Measurements from ENCODE around the gene ZNF836.

ZNF836 gene

DNA sequence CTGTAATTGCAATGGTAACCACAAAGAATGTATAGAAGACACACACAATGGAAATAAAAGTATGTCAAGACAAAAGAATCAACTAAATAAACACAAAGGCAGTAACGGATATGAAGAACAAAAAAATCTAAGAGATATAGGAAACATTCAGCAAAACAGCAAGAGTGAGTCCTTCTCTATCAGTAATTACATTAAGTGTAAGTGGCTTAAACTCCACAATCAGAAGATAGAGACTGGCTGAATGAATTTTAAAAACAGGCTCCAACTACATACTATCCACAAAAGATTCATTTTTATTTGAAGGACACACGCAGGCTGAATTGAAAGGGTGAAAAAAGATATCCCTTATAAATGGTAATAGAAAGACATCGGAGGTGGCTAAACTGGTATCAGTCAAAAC, 51.1 kb downstream of the ZNF836 start:
- H3K4me1 ChIP-seq (ENCODE audit: control extremely low read depth in 1 of 4, control insufficient read depth in 4 of 4, insufficient read depth in 4 of 4, low read length in 3 of 4): no peaks in the 10 kb centered on the region
- ChIA-PET CTCF (no interaction called here), POLR2A (no interaction called here)
- H3K4me3 ChIP-seq (ENCODE audit: control insufficient read depth in 1 of 7, extremely low read depth in 1 of 7, insufficient read depth in 4 of 7, low read depth in 2 of 7, low read length in 6 of 7): no peak overlapping the region
- DNase-seq: no peak
- H3K27me3 ChIP-seq (replicated peaks in 2 of 5; ENCODE audit: control insufficient read depth in 4 of 5, insufficient read depth in 5 of 5, low read length in 4 of 5): no peaks in the 10 kb centered on the region
- H3K27ac ChIP-seq (ENCODE audit: insufficient read depth in 1 of 2, low read depth in 1 of 2, low read length in 2 of 2, poor library complexity in 1 of 2, severe bottlenecking in 2 of 2): no peak overlapping the region
- H3K36me3 ChIP-seq (ENCODE audit: control insufficient read depth in 4 of 4, insufficient read depth in 4 of 4, low read length in 3 of 4): peaks cover 38 to 98% (median 69%) of the 10 kb centered on the region in 4 experiments
- H3K9me3 ChIP-seq (ENCODE audit: control extremely low read depth in 1 of 5, control insufficient read depth in 4 of 5, insufficient read depth in 2 of 5, low read depth in 1 of 5, low read length in 4 of 5): peaks cover 15 to 90% (median 66%) of the 10 kb centered on the region in 5 experiments
- no CpG with 5 or more reads among the region's 3 CpGs for WGBS (ENCODE audit: insufficient coverage)

DNA sequence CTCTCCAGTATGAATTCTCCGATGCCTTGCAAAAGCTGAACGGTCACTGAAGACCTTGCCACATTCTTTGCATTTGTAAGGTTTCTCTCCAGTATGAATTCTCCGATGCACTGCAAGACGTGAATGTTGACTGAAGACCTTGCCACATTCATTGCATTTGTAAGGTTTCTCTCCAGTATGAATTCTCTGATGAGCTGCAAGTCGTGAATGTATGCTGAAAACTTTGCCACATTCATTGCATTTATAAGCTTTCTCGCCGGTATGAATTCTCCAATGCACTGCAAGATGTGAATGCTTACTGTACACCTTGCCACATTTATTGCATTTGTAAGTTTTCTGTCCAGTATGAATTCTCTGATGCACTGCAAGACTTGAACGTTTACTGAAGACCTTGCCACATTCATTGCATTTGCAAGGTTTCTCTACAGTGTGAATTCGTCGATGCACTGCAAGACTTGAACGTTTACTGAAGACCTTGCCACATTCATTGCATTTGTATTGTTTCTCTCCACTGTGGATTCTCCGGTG, 55.8 kb downstream of the ZNF836 start:
- POLR2A ChIA-PET: no interaction called here
- Histone ChIP-seq H3K9me3 (ENCODE audit: control extremely low read depth in 1 of 5, control insufficient read depth in 4 of 5, insufficient read depth in 2 of 5, low read depth in 1 of 5, low read length in 4 of 5) (peaks cover 20 to 97% (median 69%) of the 10 kb centered on the region in 5 experiments), H3K27me3 (replicated peaks in 2 of 5; ENCODE audit: control insufficient read depth in 4 of 5, insufficient read depth in 5 of 5, low read length in 4 of 5) (no peaks in the 10 kb centered on the region)

DNA sequence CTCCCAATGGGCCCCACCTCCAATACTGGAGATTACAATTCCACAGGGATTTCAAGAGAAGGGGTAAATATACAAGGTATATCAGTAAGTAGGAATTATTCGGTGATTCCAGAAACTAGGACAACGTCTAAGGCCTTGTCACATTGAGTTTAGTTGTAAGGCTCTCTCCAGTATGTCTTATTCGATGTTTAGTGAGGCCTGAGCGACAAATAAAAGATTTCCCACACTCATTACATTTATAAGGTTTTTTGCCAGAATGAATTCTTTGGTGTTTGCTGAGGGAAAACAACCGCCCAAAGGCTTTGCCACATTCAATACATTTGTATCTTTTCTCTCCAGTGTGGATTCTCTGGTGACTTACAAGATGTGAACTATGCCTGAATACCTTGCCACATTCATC, 56.7 kb downstream of the ZNF836 start:
- 100% methylated on average over 1 of the region's 5 CpGs for WGBS (ENCODE audit: insufficient coverage)
- no peak for DNase-seq
- Histone ChIP-seq H3K27ac (ENCODE audit: insufficient read depth in 1 of 2, low read depth in 1 of 2, low read length in 2 of 2, poor library complexity in 1 of 2, severe bottlenecking in 2 of 2) (no peak overlapping the region), H3K4me1 (ENCODE audit: control extremely low read depth in 1 of 4, control insufficient read depth in 4 of 4, insufficient read depth in 4 of 4, low read length in 3 of 4) (no peaks in the 10 kb centered on the region), H3K27me3 (replicated peaks in 2 of 5; ENCODE audit: control insufficient read depth in 4 of 5, insufficient read depth in 5 of 5, low read length in 4 of 5) (no peaks in the 10 kb centered on the region), H3K9me3 (ENCODE audit: control extremely low read depth in 1 of 5, control insufficient read depth in 4 of 5, insufficient read depth in 2 of 5, low read depth in 1 of 5, low read length in 4 of 5) (peaks cover 22 to 96% (median 68%) of the 10 kb centered on the region in 5 experiments), H3K4me3 (ENCODE audit: control insufficient read depth in 1 of 7, extremely low read depth in 1 of 7, insufficient read depth in 4 of 7, low read depth in 2 of 7, low read length in 6 of 7) (no peak overlapping the region), H3K36me3 (ENCODE audit: control insufficient read depth in 4 of 4, insufficient read depth in 4 of 4, low read length in 3 of 4) (peaks cover 28 to 55% (median 34%) of the 10 kb centered on the region in 4 experiments)
- CTCF ChIA-PET: no interaction called here
- POLR2A ChIA-PET: no interaction called here

More for the DNA sequence above, 55.8 kb downstream of the ZNF836 start:
- Histone ChIP-seq H3K36me3 (ENCODE audit: control insufficient read depth in 4 of 4, insufficient read depth in 4 of 4, low read length in 3 of 4) (peaks cover 28 to 64% (median 38%) of the 10 kb centered on the region in 4 experiments), H3K4me1 (ENCODE audit: control extremely low read depth in 1 of 4, control insufficient read depth in 4 of 4, insufficient read depth in 4 of 4, low read length in 3 of 4) (no peaks in the 10 kb centered on the region), H3K27ac (ENCODE audit: insufficient read depth in 1 of 2, low read depth in 1 of 2, low read length in 2 of 2, poor library complexity in 1 of 2, severe bottlenecking in 2 of 2) (no peak overlapping the region), H3K4me3 (ENCODE audit: control insufficient read depth in 1 of 7, extremely low read depth in 1 of 7, insufficient read depth in 4 of 7, low read depth in 2 of 7, low read length in 6 of 7) (peak overlapping the region in 1 of 7 experiments; percentile 8)
- no peak for DNase-seq
- 98% methylated on average over 11 of the region's 12 CpGs for WGBS (ENCODE audit: insufficient coverage)
- CTCF ChIA-PET: no interaction called here

DNA sequence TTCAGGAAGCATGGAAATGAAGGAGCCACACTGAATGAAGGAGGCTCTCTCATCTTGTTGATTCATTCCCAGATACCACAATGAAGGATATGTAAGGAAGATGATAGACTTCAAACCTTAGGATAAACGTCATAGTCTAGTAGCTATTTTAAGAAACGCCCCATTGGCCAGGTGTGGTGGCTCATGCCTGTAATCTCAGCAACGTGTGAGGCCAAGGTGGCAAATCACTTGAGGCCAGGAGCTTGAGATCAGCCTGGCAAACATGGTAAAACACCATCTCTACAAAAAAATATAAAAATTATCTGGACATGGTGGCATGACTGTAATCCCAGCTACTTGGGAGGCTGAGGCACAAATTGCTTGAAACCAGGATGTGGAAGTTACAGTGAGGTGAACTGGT, 58.8 kb downstream of the ZNF836 start:
- H3K36me3 ChIP-seq (ENCODE audit: control insufficient read depth in 4 of 4, insufficient read depth in 4 of 4, low read length in 3 of 4): peaks cover 17 to 34% (median 24%) of the 10 kb centered on the region in 4 experiments
- DNase-seq: no peak
- H3K4me3 ChIP-seq (ENCODE audit: control insufficient read depth in 1 of 7, extremely low read depth in 1 of 7, insufficient read depth in 4 of 7, low read depth in 2 of 7, low read length in 6 of 7): no peak overlapping the region
- H3K27ac ChIP-seq (ENCODE audit: insufficient read depth in 1 of 2, low read depth in 1 of 2, low read length in 2 of 2, poor library complexity in 1 of 2, severe bottlenecking in 2 of 2): no peak overlapping the region
- no peaks in the 10 kb centered on the region for H3K27me3 ChIP-seq (replicated peaks in 2 of 5; ENCODE audit: control insufficient read depth in 4 of 5, insufficient read depth in 5 of 5, low read length in 4 of 5)
- 89% methylated on average over 2 of the region's 3 CpGs for WGBS (ENCODE audit: insufficient coverage)
- CTCF ChIA-PET: interaction anchor here (0.6 kb wide), 1 partner anchor 52 kb away, joined by 3 read pairs; no protein-coding TSS in a partner anchor
- POLR2A ChIA-PET: no interaction called here
- H3K4me1 ChIP-seq (ENCODE audit: control extremely low read depth in 1 of 4, control insufficient read depth in 4 of 4, insufficient read depth in 4 of 4, low read length in 3 of 4): no peaks in the 10 kb centered on the region
- H3K9me3 ChIP-seq (ENCODE audit: control extremely low read depth in 1 of 5, control insufficient read depth in 4 of 5, insufficient read depth in 2 of 5, low read depth in 1 of 5, low read length in 4 of 5): peaks cover 23 to 94% (median 59%) of the 10 kb centered on the region in 5 experiments

DNA sequence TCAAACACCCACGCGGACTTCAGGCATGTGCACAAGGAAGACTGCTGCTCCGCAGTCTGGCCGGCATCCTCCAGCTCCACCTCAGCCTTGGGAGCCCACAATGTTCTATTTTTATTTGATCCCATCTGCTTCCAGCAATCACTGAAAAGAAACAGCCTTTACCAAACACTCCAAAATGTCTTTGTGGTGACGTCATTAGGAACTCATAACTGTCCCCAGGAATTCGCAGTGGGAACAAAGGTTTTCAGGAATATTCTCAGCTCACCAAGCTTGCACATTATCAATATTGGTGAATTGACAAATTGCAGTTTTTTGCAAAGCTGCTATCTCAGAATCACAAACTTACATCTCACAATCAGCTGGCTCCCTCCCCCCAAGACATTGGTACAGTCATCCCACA, 60.6 kb downstream of the ZNF836 start:
- ChIA-PET POLR2A (no interaction called here), CTCF (no interaction called here)
- Histone ChIP-seq H3K27ac (ENCODE audit: insufficient read depth in 1 of 2, low read depth in 1 of 2, low read length in 2 of 2, poor library complexity in 1 of 2, severe bottlenecking in 2 of 2) (no peak overlapping the region), H3K36me3 (ENCODE audit: control insufficient read depth in 4 of 4, insufficient read depth in 4 of 4, low read length in 3 of 4) (peaks cover 7 to 17% (median 10%) of the 10 kb centered on the region in 4 experiments), H3K27me3 (replicated peaks in 2 of 5; ENCODE audit: control insufficient read depth in 4 of 5, insufficient read depth in 5 of 5, low read length in 4 of 5) (no peaks in the 10 kb centered on the region), H3K4me3 (ENCODE audit: control insufficient read depth in 1 of 7, extremely low read depth in 1 of 7, insufficient read depth in 4 of 7, low read depth in 2 of 7, low read length in 6 of 7) (no peak overlapping the region), H3K9me3 (ENCODE audit: control extremely low read depth in 1 of 5, control insufficient read depth in 4 of 5, insufficient read depth in 2 of 5, low read depth in 1 of 5, low read length in 4 of 5) (peaks cover 19 to 87% (median 52%) of the 10 kb centered on the region in 5 experiments), H3K4me1 (ENCODE audit: control extremely low read depth in 1 of 4, control insufficient read depth in 4 of 4, insufficient read depth in 4 of 4, low read length in 3 of 4) (no peaks in the 10 kb centered on the region)
- no peak for DNase-seq
- WGBS (ENCODE audit: insufficient coverage): 97% methylated on average over 6 of the region's 6 CpGs
